ENCODE results near the gene CFAP221. TPM values are rescaled to one million over a fixed set of nuclear protein-coding genes. Genes with fewer than 3 reads are reported as not detected.

The CFAP221 gene
- total and polyA plus RNA-seq, 10 of the 15 experiments (the other 5 are each of a cell fraction or from before 2014, with no cell fraction given) = not detected

DNA sequence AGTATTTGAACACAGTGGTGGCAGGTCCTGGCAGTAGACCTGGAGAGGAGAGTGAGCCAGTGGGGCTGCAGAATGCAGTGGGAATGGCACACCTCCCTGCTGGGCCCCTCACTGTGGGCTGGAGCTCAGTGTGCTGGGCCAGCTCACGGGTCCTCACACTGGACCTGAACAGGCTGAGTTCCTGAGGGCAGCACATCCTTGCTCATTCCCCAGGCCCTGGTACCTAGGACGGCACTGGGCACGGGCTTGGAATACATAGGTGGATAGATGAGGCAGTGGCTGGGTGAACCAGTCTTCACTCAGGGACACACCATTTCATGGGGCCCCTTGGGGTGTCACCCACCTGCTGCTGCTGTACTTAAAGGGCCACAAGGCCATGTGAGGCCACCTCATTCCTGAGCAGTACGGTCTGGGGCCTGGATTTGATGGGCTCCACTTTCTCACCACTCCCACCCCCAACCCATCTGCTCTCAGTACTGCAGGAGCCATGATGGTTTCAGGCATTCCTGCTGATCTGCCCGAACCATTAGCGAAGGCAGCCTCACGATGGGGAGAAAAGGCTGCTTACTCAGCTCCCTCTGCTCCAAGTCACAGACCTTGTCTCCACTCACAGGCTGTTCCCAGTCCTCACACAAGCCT is 138.9 kb downstream of the CFAP221 start:
- BruUV-seq (replicated peaks) = no TSS peak
- H3K36me3 ChIP-seq (ENCODE audit: control insufficient read depth in 2 of 2, insufficient read depth in 2 of 2, low read length in 1 of 2) = peaks cover 3 to 9% of the 10 kb centered on the region in 2 experiments; a peak in 2 of 4 replicates
- no peak overlapping the region for H3K4me2 ChIP-seq (ENCODE audit: control insufficient read depth, insufficient read depth)
- no peak overlapping the region for H3K4me3 ChIP-seq
- ChIA-PET CTCF (interaction anchor here (1.3 kb wide), 1 partner anchor 42 kb away, joined by 3 read pairs; no protein-coding TSS in a partner anchor), SMC1A (ENCODE audit: uncharacterized antibody, unreplicated experiment) (no interaction called here), RAD21 (ENCODE audit: unreplicated experiment) (no interaction called here), POLR2A (no interaction called here)
- H3K9me3 ChIP-seq (replicated peaks; ENCODE audit: control insufficient read depth, insufficient read depth, low read length) = no peaks in the 10 kb centered on the region
- intact Hi-C loops (cut with micrococcal nuclease; ENCODE audit: unreplicated experiment) (no loop called here), in situ Hi-C loops (cut with MboI) (no loop called here)
- no peak for DNase-seq (ENCODE audit: low read depth, low spot score)
- no peaks in the 10 kb centered on the region for H3K27me3 ChIP-seq (replicated peaks in 1 of 2; ENCODE audit: control insufficient read depth in 2 of 2, insufficient read depth in 2 of 2, low read length in 1 of 2)
- H2AFZ ChIP-seq (ENCODE audit: control insufficient read depth, low read depth, low read length) = no peak overlapping the region
- peaks cover 7% of the 10 kb centered on the region for H3K4me1 ChIP-seq (ENCODE audit: control insufficient read depth, insufficient read depth, low read length)
- no peaks in the 10 kb centered on the region for H4K20me1 ChIP-seq (ENCODE audit: control insufficient read depth, insufficient read depth)
- no peak for FAIRE-seq
- no peak overlapping the region for H3K27ac ChIP-seq (ENCODE audit: control insufficient read depth, insufficient read depth)
- no peak for ATAC-seq
- H3K9ac ChIP-seq (ENCODE audit: control insufficient read depth, insufficient read depth, low read length) = no peak overlapping the region
- TF ChIP-seq ASH2L (IDR thresholded peaks at IDR 0.05; ENCODE audit: borderline replicate concordance, low read depth) = no peak
- TF ChIP-seq MXI1 (IDR thresholded peaks at IDR 0.05; ENCODE audit: low read depth, low read length) = no peak
- no peak for TF ChIP-seq E2F8 (IDR thresholded peaks at IDR 0.05; ENCODE audit: low read depth, partially characterized antibody)
- TF ChIP-seq, protein P1, sequence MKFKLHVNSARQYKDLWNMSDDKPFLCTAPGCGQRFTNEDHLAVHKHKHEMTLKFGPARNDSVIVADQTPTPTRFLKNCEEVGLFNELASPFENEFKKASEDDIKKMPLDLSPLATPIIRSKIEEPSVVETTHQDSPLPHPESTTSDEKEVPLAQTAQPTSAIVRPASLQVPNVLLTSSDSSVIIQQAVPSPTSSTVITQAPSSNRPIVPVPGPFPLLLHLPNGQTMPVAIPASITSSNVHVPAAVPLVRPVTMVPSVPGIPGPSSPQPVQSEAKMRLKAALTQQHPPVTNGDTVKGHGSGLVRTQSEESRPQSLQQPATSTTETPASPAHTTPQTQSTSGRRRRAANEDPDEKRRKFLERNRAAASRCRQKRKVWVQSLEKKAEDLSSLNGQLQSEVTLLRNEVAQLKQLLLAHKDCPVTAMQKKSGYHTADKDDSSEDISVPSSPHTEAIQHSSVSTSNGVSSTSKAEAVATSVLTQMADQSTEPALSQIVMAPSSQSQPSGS (IDR thresholded peaks at IDR 0.05; ENCODE audit: low read length) = no peak
- TF ChIP-seq RELA (IDR thresholded peaks at IDR 0.05; ENCODE audit: borderline replicate concordance, partially characterized antibody) = no peak
- TF ChIP-seq POLR2A (IDR thresholded peaks at IDR 0.05; ENCODE audit: low read depth, low read length) = peak; percentile 25; the same call in 1 of the 2 replicates
- WGBS (ENCODE audit: insufficient coverage, insufficient replicate concordance, low lambda C conversion rate, missing lambda C conversion rate) = 85% methylated on average over 7 of the region's 7 CpGs
- H3K79me2 ChIP-seq (ENCODE audit: control insufficient read depth, insufficient read depth, low read length) = peaks cover 15% of the 10 kb centered on the region
